GM19099 (cell line): Measurements from ENCODE around the gene OR13C4.

ENCODE experiments used
- POLR2A ChIP-seq: IDR thresholded peaks from 3 replicates; pipeline ENCODE4 v1.6.1; 2011; ENCODE audit warnings: low read depth; ENCODE audit not compliant: insufficient read length; ENCODE audit errors: extremely low read depth

Gene OR13C4

GRCh38 chr9:104527109-104527508 lies at the start of gene OR13C4:
Gene OR13C4, minus strand, starts transcription at chr9:104527209. Its CDS starts 0 bp downstream, at chr9:104527209.
- TF ChIP-seq POLR2A: no peak

GRCh38 chr9:104575456-104575855 lies 48.4 kb upstream of the OR13C4 start:
- no peak for TF ChIP-seq POLR2A

GRCh38 chr9:104572612-104573011 lies 45.6 kb upstream of the OR13C4 start:
- TF ChIP-seq POLR2A: no peak

- no peak for TF ChIP-seq POLR2A
Observed at GRCh38 chr9:104568868-104569267, 41.9 kb upstream of the OR13C4 start, which contains the start of gene OR13C8. Gene OR13C8, plus strand, starts transcription at chr9:104569168. Its CDS starts 0 bp downstream, at chr9:104569168.

GRCh38 chr9:104564358-104564757 lies 37.3 kb upstream of the OR13C4 start:
- no peak for TF ChIP-seq POLR2A

- TF ChIP-seq POLR2A: no peak
Observed at GRCh38 chr9:104556830-104557634, 30.0 kb upstream of the OR13C4 start.

- TF ChIP-seq POLR2A: no peak
Observed at GRCh38 chr9:104555521-104555920, 28.5 kb upstream of the OR13C4 start.

GRCh38 chr9:104553261-104553660 lies 26.3 kb upstream of the OR13C4 start:
- TF ChIP-seq POLR2A: no peak

- no peak for TF ChIP-seq POLR2A
Observed at GRCh38 chr9:104544644-104545043, 17.6 kb upstream of the OR13C4 start.

GRCh38 chr9:104539275-104539674 lies 12.3 kb upstream of the OR13C4 start:
- no peak for TF ChIP-seq POLR2A

GRCh38 chr9:104536756-104537155 lies 9.7 kb upstream of the OR13C4 start, which contains the start of gene OR13C3:
Gene OR13C3, minus strand, starts transcription at chr9:104536856. Its CDS starts 133 bp downstream, at chr9:104536723.
- TF ChIP-seq POLR2A: no peak

- no peak for TF ChIP-seq POLR2A
Observed at GRCh38 chr9:104514901-104515300, 12.1 kb downstream of the OR13C4 start.

- TF ChIP-seq POLR2A: no peak
Observed at GRCh38 chr9:104506565-104506964, 20.4 kb downstream of the OR13C4 start.

- TF ChIP-seq POLR2A: no peak
Observed at GRCh38 chr9:104503963-104504362, 23.0 kb downstream of the OR13C4 start, which contains the start of gene OR13F1. Gene OR13F1, plus strand, starts transcription at chr9:104504263. Its CDS starts 0 bp downstream, at chr9:104504263.

- TF ChIP-seq POLR2A: no peak
Observed at GRCh38 chr9:104503440-104503839, 23.6 kb downstream of the OR13C4 start.

- TF ChIP-seq POLR2A: no peak
Observed at GRCh38 chr9:104494808-104495207, 32.2 kb downstream of the OR13C4 start.
